ENCODE data around the gene SAMD11. TPM values are rescaled to one million over a fixed set of nuclear protein-coding genes. Genes with fewer than 3 reads are reported as not detected.

SAMD11 gene
- total and polyA plus RNA-seq, 9 donors, result 0.85 to 10.6 (median 2.3) TPM

DNA sequence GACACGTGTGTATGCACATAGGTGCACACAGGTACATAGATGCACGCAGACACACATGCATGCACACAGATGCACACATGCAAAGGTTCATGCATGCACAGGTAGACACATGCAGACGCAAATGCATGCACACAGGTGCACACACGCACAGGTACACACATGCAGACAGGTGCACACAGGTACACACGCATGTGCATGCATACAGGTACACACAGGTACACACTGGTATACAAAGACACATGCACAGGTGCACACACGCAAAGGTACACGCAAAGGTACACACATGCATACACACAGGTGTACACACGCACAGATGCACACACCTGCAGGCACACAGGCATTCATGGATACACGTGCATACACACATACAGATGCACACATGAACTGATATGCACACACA lies 26.5 kb downstream of the SAMD11 start:
- H3K9me3 ChIP-seq, result no peaks in the 10 kb centered on the region
- TF ChIP-seq, protein P1, sequence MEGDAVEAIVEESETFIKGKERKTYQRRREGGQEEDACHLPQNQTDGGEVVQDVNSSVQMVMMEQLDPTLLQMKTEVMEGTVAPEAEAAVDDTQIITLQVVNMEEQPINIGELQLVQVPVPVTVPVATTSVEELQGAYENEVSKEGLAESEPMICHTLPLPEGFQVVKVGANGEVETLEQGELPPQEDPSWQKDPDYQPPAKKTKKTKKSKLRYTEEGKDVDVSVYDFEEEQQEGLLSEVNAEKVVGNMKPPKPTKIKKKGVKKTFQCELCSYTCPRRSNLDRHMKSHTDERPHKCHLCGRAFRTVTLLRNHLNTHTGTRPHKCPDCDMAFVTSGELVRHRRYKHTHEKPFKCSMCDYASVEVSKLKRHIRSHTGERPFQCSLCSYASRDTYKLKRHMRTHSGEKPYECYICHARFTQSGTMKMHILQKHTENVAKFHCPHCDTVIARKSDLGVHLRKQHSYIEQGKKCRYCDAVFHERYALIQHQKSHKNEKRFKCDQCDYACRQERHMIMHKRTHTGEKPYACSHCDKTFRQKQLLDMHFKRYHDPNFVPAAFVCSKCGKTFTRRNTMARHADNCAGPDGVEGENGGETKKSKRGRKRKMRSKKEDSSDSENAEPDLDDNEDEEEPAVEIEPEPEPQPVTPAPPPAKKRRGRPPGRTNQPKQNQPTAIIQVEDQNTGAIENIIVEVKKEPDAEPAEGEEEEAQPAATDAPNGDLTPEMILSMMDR (IDR thresholded peaks at IDR 0.05), result no peak
- TF ChIP-seq POLR2A (IDR thresholded peaks at IDR 0.05), result no peak
- TF ChIP-seq EP300 (IDR thresholded peaks at IDR 0.05), result no peak
- H3K4me3 ChIP-seq, result no peak overlapping the region
- H3K36me3 ChIP-seq, result no peaks in the 10 kb centered on the region
- DNase-seq, result no peak
- H3K27ac ChIP-seq, result no peak overlapping the region
- peaks cover 1% of the 10 kb centered on the region for H3K4me1 ChIP-seq (ENCODE audit: insufficient read depth)
- no peaks in the 10 kb centered on the region for H3K27me3 ChIP-seq
- WGBS, 3 donors, result 92 to 95% (median 93%) methylated on average over 9 of the region's 9 CpGs
- intact Hi-C loops (cut with DNase I), result no loop called here

DNA sequence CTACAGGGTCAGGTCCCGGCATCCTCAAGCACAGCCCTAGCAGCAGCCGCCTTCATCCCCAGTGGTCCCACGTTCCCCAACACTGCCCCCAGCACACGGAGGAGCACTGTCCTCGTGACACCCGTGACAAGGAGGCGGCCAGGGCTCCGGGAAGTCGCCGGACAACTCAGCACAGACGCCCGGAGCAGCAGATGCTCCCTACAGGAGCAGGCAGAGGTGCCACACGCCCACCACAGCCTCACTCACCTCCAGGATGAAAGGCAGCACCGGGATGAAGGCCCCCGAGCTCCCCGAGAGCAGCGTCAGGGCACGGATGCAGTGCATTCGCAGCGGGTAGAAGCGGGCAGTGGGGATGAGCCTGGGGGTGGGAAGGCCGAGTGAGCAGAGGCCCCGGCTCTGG lies 27.2 kb downstream of the SAMD11 start:
- H3K36me3 ChIP-seq, result no peaks in the 10 kb centered on the region

DNA sequence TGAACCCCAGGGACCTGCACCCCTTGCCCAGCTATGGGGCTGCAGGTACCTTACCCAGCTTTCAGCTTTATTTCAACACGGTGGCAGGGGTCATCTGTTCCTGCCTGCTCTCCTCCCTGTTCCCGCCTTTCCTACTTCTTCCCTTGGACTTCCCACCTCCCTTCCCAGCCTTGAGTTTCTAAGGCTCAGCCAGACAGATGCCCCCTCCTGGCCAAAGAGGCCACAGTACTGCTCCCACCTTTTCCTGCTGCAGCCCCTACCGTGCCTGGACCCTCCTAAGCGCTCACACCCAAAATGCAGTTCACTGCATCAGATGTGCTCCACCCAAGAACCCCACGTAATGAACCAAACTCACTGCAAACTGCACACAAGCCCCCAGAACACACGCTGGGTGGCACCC lies 27.6 kb downstream of the SAMD11 start:
- intact Hi-C loops (cut with DNase I), result no loop called here
- no peaks in the 10 kb centered on the region for H3K36me3 ChIP-seq
- H3K4me3 ChIP-seq, result no peak overlapping the region
- H3K27me3 ChIP-seq, result no peaks in the 10 kb centered on the region
- DNase-seq, result no peak
- TF ChIP-seq, protein P1 (IDR thresholded peaks at IDR 0.05), result no peak
- no peak for TF ChIP-seq EP300 (IDR thresholded peaks at IDR 0.05)
- TF ChIP-seq POLR2A (IDR thresholded peaks at IDR 0.05), result no peak
- H3K27ac ChIP-seq, result no peak overlapping the region
- no peaks in the 10 kb centered on the region for H3K4me1 ChIP-seq (ENCODE audit: insufficient read depth)
- H3K9me3 ChIP-seq, result no peaks in the 10 kb centered on the region
- 81 to 88% (median 82%) methylated on average over 6 of the region's 6 CpGs for WGBS, 3 donors

More for the DNA sequence above, 27.2 kb downstream of the SAMD11 start:
- no peaks in the 10 kb centered on the region for H3K9me3 ChIP-seq
- no peak for DNase-seq
- WGBS, 3 donors, result 95 to 96% (median 96%) methylated on average over 23 of the region's 23 CpGs
- H3K4me1 ChIP-seq (ENCODE audit: insufficient read depth), result no peaks in the 10 kb centered on the region
- intact Hi-C loops (cut with DNase I), result no loop called here
- TF ChIP-seq EP300 (IDR thresholded peaks at IDR 0.05) (no peak), POLR2A (IDR thresholded peaks at IDR 0.05) (no peak)
- TF ChIP-seq, protein P1 (IDR thresholded peaks at IDR 0.05), result no peak
- no peak overlapping the region for H3K4me3 ChIP-seq
- H3K27me3 ChIP-seq, result no peaks in the 10 kb centered on the region
- no peak overlapping the region for H3K27ac ChIP-seq

GRCh38 chr1:952201-952600 lies 28.5 kb downstream of the SAMD11 start:
- no peak for DNase-seq
- no peaks in the 10 kb centered on the region for H3K4me1 ChIP-seq (ENCODE audit: insufficient read depth)
- H3K4me3 ChIP-seq, result no peak overlapping the region
- H3K27me3 ChIP-seq, result no peaks in the 10 kb centered on the region
- intact Hi-C loops (cut with DNase I), result no loop called here
- TF ChIP-seq EP300 (IDR thresholded peaks at IDR 0.05) (no peak), POLR2A (IDR thresholded peaks at IDR 0.05) (no peak)
- TF ChIP-seq, protein P1 (IDR thresholded peaks at IDR 0.05), result no peak
- 92 to 95% (median 93%) methylated on average over 15 of the region's 15 CpGs for WGBS, 3 donors
- no peak overlapping the region for H3K27ac ChIP-seq
- no peaks in the 10 kb centered on the region for H3K9me3 ChIP-seq
- no peaks in the 10 kb centered on the region for H3K36me3 ChIP-seq
